Kidney (tissue), 14 donors: Measurements from ENCODE around the gene RILPL1. TPM values are rescaled to one million over a fixed set of nuclear protein-coding genes. Genes with fewer than 3 reads are reported as not detected.

Experiments used
- DNase-seq, 5 donors: peaks; one replicate each; pipeline ENCODE4 v3.0.0-alpha.2; 2013 to 2020
- FAIRE-seq: peaks from 2 replicates; lab custom pipeline; 2012; peaks lifted over from hg19 to GRCh38; lab: Jason Lieb, UNC
- H3K27ac ChIP-seq, 2 donors: one replicate each; pipeline ENCODE4 v1.7.0; 2013; ENCODE audit warnings: low read depth in 2 of 2, low read length in 2 of 2, inconsistent platforms in 1 of 2
- H3K27me3 ChIP-seq: one replicate; pipeline ENCODE4 v1.7.1; 2013; ENCODE audit warnings: low read length, inconsistent platforms; ENCODE audit not compliant: control insufficient read depth, insufficient read depth
- H3K36me3 ChIP-seq, 3 donors: one replicate each; pipeline versions ENCODE4 v1.7.0 to v1.7.1; 2013; ENCODE audit warnings: low read length in 3 of 3, control low read depth in 1 of 3, inconsistent platforms in 1 of 3; ENCODE audit not compliant: insufficient read depth in 3 of 3, control insufficient read depth in 2 of 3
- H3K4me1 ChIP-seq, 3 donors: one replicate each; pipeline versions ENCODE4 v1.7.0 to v1.7.1; 2013; ENCODE audit warnings: low read length in 3 of 3, inconsistent platforms in 1 of 3, low read depth in 1 of 3; ENCODE audit not compliant: control insufficient read depth in 2 of 3, insufficient read depth in 2 of 3
- H3K4me3 ChIP-seq, 3 donors: one replicate each; pipeline versions ENCODE4 v1.7.0 to v1.8.1; 2013; ENCODE audit warnings: low read length in 3 of 3, control low read depth in 1 of 3, inconsistent platforms in 1 of 3
- H3K9ac ChIP-seq, 3 donors: one replicate each; pipeline versions ENCODE4 v1.7.0 to v1.7.1; 2013; ENCODE audit warnings: low read length in 3 of 3, control low read depth in 1 of 3, inconsistent platforms in 1 of 3
- H3K9me3 ChIP-seq, 3 donors: one replicate each; pipeline versions ENCODE4 v1.7.0 to v1.7.1; 2013; ENCODE audit warnings: low read length in 3 of 3, control low read depth in 1 of 3, inconsistent platforms in 1 of 3; ENCODE audit not compliant: control insufficient read depth in 2 of 3, insufficient read depth in 1 of 3
- intact Hi-C: fragments of 100-400 bp; cut with DNase I; formaldehyde crosslinking; loops from one replicate; pipeline ENCODE4 v1.11.1; 2022
- microRNA-seq: library from miRNA; unstranded; fragments of <30 nt; microRNA quantifications from one replicate; pipeline ENCODE4 v1.2.0, GENCODE V29; 2020
- polyA plus RNA-seq: library from polyadenylated mRNA; stranded (reverse); fragments of 350-450 nt; fragmentation: Illumina TruSeq; extraction: RNeasy Lipid Tissue Mini Kit (QIAGEN cat#74804); gene quantifications from one replicate; pipeline ENCODE4 v1.2.3, GENCODE V29; 2014; ENCODE audit warnings: low read depth, low replicate concordance; ENCODE audit not compliant: insufficient read depth
- total RNA-seq: library from RNA; stranded (reverse); fragmentation: NEBNext Ultra II Directional; extraction: Animal tissue kit (Norgen Biotek cat#: 25700); gene quantifications from one replicate; pipeline ENCODE4 v1.2.1, GENCODE V29; 2021
- TF ChIP-seq, protein P1 (sequence below): IDR thresholded peaks from 3 replicates; pipeline ENCODE4 v1.5.1; 2012; ENCODE audit warnings: mild to moderate bottlenecking, moderate library complexity, borderline replicate concordance; ENCODE audit not compliant: insufficient read depth; ENCODE audit errors: extremely low read depth
- donor health status: control.
- donor health status: control.
- donor health status: control.
- donor health status: control.
- donor health status: control.
- donor health status: DM: yes; HTN: yes; CAD: no.
- donor health status: Normal renal cell carcinoma (clear cell type).

RILPL1 gene
- total and polyA plus RNA-seq, 2 donors from 2014 or later, result 14.1 to 19.0 TPM

- TF ChIP-seq, protein P1, sequence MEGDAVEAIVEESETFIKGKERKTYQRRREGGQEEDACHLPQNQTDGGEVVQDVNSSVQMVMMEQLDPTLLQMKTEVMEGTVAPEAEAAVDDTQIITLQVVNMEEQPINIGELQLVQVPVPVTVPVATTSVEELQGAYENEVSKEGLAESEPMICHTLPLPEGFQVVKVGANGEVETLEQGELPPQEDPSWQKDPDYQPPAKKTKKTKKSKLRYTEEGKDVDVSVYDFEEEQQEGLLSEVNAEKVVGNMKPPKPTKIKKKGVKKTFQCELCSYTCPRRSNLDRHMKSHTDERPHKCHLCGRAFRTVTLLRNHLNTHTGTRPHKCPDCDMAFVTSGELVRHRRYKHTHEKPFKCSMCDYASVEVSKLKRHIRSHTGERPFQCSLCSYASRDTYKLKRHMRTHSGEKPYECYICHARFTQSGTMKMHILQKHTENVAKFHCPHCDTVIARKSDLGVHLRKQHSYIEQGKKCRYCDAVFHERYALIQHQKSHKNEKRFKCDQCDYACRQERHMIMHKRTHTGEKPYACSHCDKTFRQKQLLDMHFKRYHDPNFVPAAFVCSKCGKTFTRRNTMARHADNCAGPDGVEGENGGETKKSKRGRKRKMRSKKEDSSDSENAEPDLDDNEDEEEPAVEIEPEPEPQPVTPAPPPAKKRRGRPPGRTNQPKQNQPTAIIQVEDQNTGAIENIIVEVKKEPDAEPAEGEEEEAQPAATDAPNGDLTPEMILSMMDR, result no peak
- H3K27me3 ChIP-seq, result no peaks in the 10 kb centered on the region
- no peak overlapping the region for H3K4me3 ChIP-seq
- DNase-seq, result no peak
- no peaks in the 10 kb centered on the region for H3K4me1 ChIP-seq
- no peak for FAIRE-seq
- no peak overlapping the region for H3K27ac ChIP-seq
- H3K36me3 ChIP-seq, result peaks cover 0 to 12% (median 11%) of the 10 kb centered on the region in 3 donors
- no peak overlapping the region for H3K9ac ChIP-seq
- no peaks in the 10 kb centered on the region for H3K9me3 ChIP-seq
- intact Hi-C loops, result no loop called here
Measured at GRCh38 chr12:123427036-123427769, 106.3 kb downstream of the RILPL1 start.

GRCh38 chr12:123421314-123421713, 112.2 kb downstream of the RILPL1 start:
- no peaks in the 10 kb centered on the region for H3K9me3 ChIP-seq
- H3K9ac ChIP-seq, result no peak overlapping the region
- no peak for FAIRE-seq
- H3K36me3 ChIP-seq, result peaks cover 0 to 7% (median 0%) of the 10 kb centered on the region in 3 donors
- no peak overlapping the region for H3K27ac ChIP-seq
- intact Hi-C loops, result no loop called here
- TF ChIP-seq, protein P1, result no peak
- DNase-seq, result no peak
- H3K27me3 ChIP-seq, result no peaks in the 10 kb centered on the region
- H3K4me3 ChIP-seq, result no peak overlapping the region
- no peaks in the 10 kb centered on the region for H3K4me1 ChIP-seq

Small RNA genes lying within 50 kb of the gene (microRNA-seq; reads per million reads assigned to microRNA genes)
- gene MIR3908, result not detected

Other genes starting within 250 kb of the RILPL1 start
- 32.0 TPM for gene SBNO1, start 168.9 kb downstream of the RILPL1 start, total RNA-seq
- 4.3 TPM for gene SBNO1, start 168.9 kb downstream of the RILPL1 start, polyA plus RNA-seq
- gene KMT5A, start 149.6 kb downstream of the RILPL1 start, total RNA-seq, result 26.7 TPM
- 13.1 TPM for gene KMT5A, start 149.6 kb downstream of the RILPL1 start, polyA plus RNA-seq
- 8.0 TPM for gene RILPL2, start 97.0 kb downstream of the RILPL1 start, total RNA-seq
- 11.1 TPM for gene RILPL2, start 97.0 kb downstream of the RILPL1 start, polyA plus RNA-seq
- gene SNRNP35, start 75.6 kb downstream of the RILPL1 start, total RNA-seq, result 23.6 TPM
- 51.2 TPM for gene SNRNP35, start 75.6 kb downstream of the RILPL1 start, polyA plus RNA-seq
- gene TMED2, start 50.8 kb upstream of the RILPL1 start, total RNA-seq, result 229 TPM
- gene TMED2, start 50.8 kb upstream of the RILPL1 start, polyA plus RNA-seq, result 89.1 TPM
- gene DDX55, start 68.4 kb upstream of the RILPL1 start, total RNA-seq, result 20.3 TPM
- gene DDX55, start 68.4 kb upstream of the RILPL1 start, polyA plus RNA-seq, result 9.2 TPM
- gene EIF2B1, start 100.0 kb upstream of the RILPL1 start, total RNA-seq, result 48.0 TPM
- gene EIF2B1, start 100.0 kb upstream of the RILPL1 start, polyA plus RNA-seq, result 25.0 TPM
- 21.1 TPM for gene GTF2H3, start 100.1 kb upstream of the RILPL1 start, total RNA-seq
- gene GTF2H3, start 100.1 kb upstream of the RILPL1 start, polyA plus RNA-seq, result 7.7 TPM
- gene TCTN2, start 137.4 kb upstream of the RILPL1 start, total RNA-seq, result 31.6 TPM
- 12.5 TPM for gene TCTN2, start 137.4 kb upstream of the RILPL1 start, polyA plus RNA-seq
- 26.8 TPM for gene ATP6V0A2, start 178.6 kb upstream of the RILPL1 start, total RNA-seq
- 4.0 TPM for gene ATP6V0A2, start 178.6 kb upstream of the RILPL1 start, polyA plus RNA-seq
- gene DNAH10, start 228.6 kb upstream of the RILPL1 start, total RNA-seq, result 0.28 TPM
- gene DNAH10, start 228.6 kb upstream of the RILPL1 start, polyA plus RNA-seq, result 0.24 TPM